ENCODE data around the gene NPW.

- TF ChIP-seq, protein P1, sequence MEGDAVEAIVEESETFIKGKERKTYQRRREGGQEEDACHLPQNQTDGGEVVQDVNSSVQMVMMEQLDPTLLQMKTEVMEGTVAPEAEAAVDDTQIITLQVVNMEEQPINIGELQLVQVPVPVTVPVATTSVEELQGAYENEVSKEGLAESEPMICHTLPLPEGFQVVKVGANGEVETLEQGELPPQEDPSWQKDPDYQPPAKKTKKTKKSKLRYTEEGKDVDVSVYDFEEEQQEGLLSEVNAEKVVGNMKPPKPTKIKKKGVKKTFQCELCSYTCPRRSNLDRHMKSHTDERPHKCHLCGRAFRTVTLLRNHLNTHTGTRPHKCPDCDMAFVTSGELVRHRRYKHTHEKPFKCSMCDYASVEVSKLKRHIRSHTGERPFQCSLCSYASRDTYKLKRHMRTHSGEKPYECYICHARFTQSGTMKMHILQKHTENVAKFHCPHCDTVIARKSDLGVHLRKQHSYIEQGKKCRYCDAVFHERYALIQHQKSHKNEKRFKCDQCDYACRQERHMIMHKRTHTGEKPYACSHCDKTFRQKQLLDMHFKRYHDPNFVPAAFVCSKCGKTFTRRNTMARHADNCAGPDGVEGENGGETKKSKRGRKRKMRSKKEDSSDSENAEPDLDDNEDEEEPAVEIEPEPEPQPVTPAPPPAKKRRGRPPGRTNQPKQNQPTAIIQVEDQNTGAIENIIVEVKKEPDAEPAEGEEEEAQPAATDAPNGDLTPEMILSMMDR (IDR thresholded peaks at IDR 0.05): no peak
- no peak for TF ChIP-seq POLR2A (IDR thresholded peaks at IDR 0.05)
These were observed 7.7 kb downstream of the NPW start for GRCh38 chr16:2027024-2028010.

Data from breast epithelium (tissue), 3 donors.